Activated gamma-delta T cell (primary cell): ENCODE results near the gene PTX3.

Experiments used
- DNase-seq: peaks from one replicate; lab custom pipeline; 2025; lab: John Stamatoyannopoulos, UW

PTX3 gene

GRCh38 chr3:157423337-157423736 lies 13.3 kb upstream of the PTX3 start:
- no peak for DNase-seq

GRCh38 chr3:157427901-157428300 lies 8.7 kb upstream of the PTX3 start:
- DNase-seq, result no peak

- no peak for DNase-seq
Observed at GRCh38 chr3:157428853-157429252, 7.8 kb upstream of the PTX3 start.

- DNase-seq, result no peak
Observed at GRCh38 chr3:157429708-157430107, 6.9 kb upstream of the PTX3 start.

GRCh38 chr3:157438194-157438730 lies 1.6 kb downstream of the PTX3 start:
- no peak for DNase-seq

GRCh38 chr3:157441102-157441624 lies 4.5 kb downstream of the PTX3 start:
- no peak for DNase-seq

- DNase-seq, result no peak
Observed at GRCh38 chr3:157442729-157443128, 6.1 kb downstream of the PTX3 start.

GRCh38 chr3:157443905-157444796 lies 7.5 kb downstream of the PTX3 start:
- DNase-seq, result no peak

GRCh38 chr3:157444797-157445184 lies 8.1 kb downstream of the PTX3 start:
- DNase-seq, result no peak

GRCh38 chr3:157445857-157446256 lies 9.2 kb downstream of the PTX3 start:
- DNase-seq, result no peak

- no peak for DNase-seq
Observed at GRCh38 chr3:157447026-157447694, 10.5 kb downstream of the PTX3 start.

- no peak for DNase-seq
Observed at GRCh38 chr3:157452097-157452496, 15.4 kb downstream of the PTX3 start.

GRCh38 chr3:157453824-157454223 lies 17.2 kb downstream of the PTX3 start:
- no peak for DNase-seq

- DNase-seq, result no peak
Observed at GRCh38 chr3:157459706-157460105, 23.1 kb downstream of the PTX3 start.

GRCh38 chr3:157460253-157460652 lies 23.6 kb downstream of the PTX3 start:
- DNase-seq, result no peak

- DNase-seq, result no peak
Observed at GRCh38 chr3:157463816-157464215, 27.2 kb downstream of the PTX3 start.

GRCh38 chr3:157464321-157464720 lies 27.7 kb downstream of the PTX3 start:
- no peak for DNase-seq

GRCh38 chr3:157465741-157466140 lies 29.1 kb downstream of the PTX3 start:
- DNase-seq, result no peak

GRCh38 chr3:157467200-157467599 lies 30.6 kb downstream of the PTX3 start:
- DNase-seq, result no peak

GRCh38 chr3:157469561-157470294 lies 33.1 kb downstream of the PTX3 start:
- DNase-seq, result no peak

- no peak for DNase-seq
Observed at GRCh38 chr3:157471064-157471463, 34.4 kb downstream of the PTX3 start.

- DNase-seq, result no peak
Observed at GRCh38 chr3:157472648-157473047, 36.0 kb downstream of the PTX3 start.
